NB4 (cell line): Measurements from ENCODE around the gene ZBTB8A.
A peak's percentile ranks its signal among the peaks of the same experiment; 100 is the strongest.
"Not testable (repeated sequence)": the region's sequence is repeated elsewhere in the genome, so short reads cannot be mapped to it uniquely, and the experiment has no call there.

ENCODE experiments used
- DNase-seq: peaks from one replicate; pipeline ENCODE4 v3.0.0; 2010; ENCODE audit warnings: low read depth
- H3K4me3 ChIP-seq: one replicate; pipeline ENCODE4 v1.5.1; 2011; ENCODE audit warnings: mild to moderate bottlenecking, low read depth, low read length, moderate library complexity
- MYC ChIP-seq: IDR thresholded peaks from 2 replicates; pipeline ENCODE4 v1.6.1; 2011; ENCODE audit warnings: low read depth, low read length
- POLR2A ChIP-seq: IDR thresholded peaks from 2 replicates; pipeline ENCODE4 v1.6.1; 2011; ENCODE audit warnings: mild to moderate bottlenecking; ENCODE audit not compliant: insufficient read length; ENCODE audit errors: extremely low read depth
- TF ChIP-seq, protein P1 (sequence below): IDR thresholded peaks from one replicate; pipeline ENCODE4 v1.5.1; 2012; ENCODE audit warnings: low read depth, low read length
- TF ChIP-seq, protein P2 (sequence below): IDR thresholded peaks from 2 replicates; pipeline ENCODE4 v1.6.1; 2011; ENCODE audit warnings: low read depth, low read length

Gene ZBTB8A

DNA sequence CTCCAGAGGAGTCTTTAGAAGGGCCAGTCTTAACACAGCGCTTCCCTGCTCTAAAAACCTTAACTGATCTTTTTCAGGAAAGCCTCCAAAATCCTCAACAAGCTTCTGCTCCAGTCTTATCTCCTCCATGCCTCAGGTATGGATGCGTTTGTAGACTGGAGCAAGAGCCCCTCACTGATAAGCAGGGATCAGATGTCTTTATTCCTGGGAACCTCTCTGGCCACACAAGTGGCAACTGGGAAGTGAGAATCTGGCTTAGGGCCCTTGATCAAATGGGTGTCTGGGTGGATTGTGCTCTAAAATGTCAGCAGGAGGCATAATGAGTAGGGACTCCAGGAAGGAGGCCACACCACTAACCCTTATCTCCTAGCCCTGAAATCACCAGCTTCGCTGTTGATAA, 1.4 kb downstream of the ZBTB8A start:
- TF ChIP-seq, protein P1, sequence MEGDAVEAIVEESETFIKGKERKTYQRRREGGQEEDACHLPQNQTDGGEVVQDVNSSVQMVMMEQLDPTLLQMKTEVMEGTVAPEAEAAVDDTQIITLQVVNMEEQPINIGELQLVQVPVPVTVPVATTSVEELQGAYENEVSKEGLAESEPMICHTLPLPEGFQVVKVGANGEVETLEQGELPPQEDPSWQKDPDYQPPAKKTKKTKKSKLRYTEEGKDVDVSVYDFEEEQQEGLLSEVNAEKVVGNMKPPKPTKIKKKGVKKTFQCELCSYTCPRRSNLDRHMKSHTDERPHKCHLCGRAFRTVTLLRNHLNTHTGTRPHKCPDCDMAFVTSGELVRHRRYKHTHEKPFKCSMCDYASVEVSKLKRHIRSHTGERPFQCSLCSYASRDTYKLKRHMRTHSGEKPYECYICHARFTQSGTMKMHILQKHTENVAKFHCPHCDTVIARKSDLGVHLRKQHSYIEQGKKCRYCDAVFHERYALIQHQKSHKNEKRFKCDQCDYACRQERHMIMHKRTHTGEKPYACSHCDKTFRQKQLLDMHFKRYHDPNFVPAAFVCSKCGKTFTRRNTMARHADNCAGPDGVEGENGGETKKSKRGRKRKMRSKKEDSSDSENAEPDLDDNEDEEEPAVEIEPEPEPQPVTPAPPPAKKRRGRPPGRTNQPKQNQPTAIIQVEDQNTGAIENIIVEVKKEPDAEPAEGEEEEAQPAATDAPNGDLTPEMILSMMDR, result no peak
- TF ChIP-seq, protein P2, sequence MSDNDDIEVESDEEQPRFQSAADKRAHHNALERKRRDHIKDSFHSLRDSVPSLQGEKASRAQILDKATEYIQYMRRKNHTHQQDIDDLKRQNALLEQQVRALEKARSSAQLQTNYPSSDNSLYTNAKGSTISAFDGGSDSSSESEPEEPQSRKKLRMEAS, result no peak
- TF ChIP-seq POLR2A (no peak), MYC (no peak)
- H3K4me3 ChIP-seq, result no peak overlapping the region
- peak; percentile 9 for DNase-seq

DNA sequence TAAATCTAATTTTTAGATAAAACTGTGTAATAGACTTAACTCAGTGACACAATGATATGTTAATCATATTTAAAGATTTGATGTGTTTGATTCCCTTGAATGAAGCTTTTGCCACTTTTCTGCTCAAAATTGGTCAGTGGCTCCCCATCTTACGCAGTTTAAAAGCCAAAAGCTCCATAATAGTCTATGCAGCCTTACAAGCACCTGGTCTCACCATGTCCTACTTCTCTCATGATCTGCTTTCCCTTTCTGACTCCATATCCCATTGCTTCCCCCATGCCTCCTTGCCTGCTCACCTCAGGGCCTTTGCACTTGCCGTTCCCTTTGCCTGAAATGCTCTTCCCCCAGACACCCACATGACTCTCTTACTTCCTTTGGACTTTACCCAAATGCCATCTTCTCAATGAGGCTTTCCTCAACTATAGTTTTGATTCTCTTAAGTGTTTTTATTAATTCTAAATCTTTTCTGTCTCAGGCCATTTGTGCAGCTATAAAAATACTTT, 1.9 kb downstream of the ZBTB8A start:
- no peak overlapping the region for H3K4me3 ChIP-seq
- DNase-seq, result no peak
- TF ChIP-seq MYC (no peak), POLR2A (no peak)
- TF ChIP-seq, protein P2, result no peak

DNA sequence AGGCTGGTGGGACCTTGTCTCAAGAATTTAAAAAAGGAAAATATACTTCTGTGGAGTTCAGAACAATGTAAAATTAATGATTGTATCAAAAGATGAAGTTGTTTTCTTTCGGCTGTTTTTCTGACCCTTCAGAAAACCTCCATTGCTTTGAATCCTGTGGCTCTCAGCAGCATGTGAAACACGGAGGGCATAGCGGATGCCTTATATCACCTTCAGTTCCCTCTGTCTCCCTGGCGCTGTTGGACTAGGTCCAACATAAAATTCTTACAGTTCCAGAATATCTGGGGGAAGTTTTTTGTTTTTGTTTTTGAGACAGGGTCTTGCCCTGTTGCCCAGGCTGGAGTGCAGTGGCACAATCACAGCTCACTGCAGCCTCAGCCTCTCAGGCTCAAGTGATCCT, 7.4 kb downstream of the ZBTB8A start:
- TF ChIP-seq MYC (no peak), POLR2A (no peak)
- TF ChIP-seq, protein P2, result no peak
- TF ChIP-seq, protein P1, result no peak
- no peak for DNase-seq
- H3K4me3 ChIP-seq, result no peak overlapping the region

DNA sequence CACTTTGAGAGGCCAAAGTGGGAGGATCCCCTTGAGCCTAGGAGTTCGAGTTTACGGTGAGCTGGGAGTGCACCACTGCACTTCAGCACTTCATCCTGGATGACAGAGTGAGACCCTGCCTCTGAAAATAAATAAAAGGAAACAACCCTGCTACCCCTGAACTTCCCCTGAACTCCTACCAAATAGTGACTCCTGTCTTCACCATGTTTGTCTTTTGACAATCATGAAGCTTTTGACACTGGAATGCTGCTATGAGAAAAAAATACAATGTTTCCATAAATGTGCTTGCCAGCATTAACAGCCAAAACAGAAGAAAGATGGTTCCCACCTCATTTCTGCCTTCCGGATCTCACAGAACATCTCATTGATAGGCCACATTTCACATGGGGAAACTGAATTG, 10.4 kb downstream of the ZBTB8A start:
- TF ChIP-seq MYC (no peak), POLR2A (no peak)
- TF ChIP-seq, protein P1, result no peak
- TF ChIP-seq, protein P2, result no peak
- DNase-seq, result no peak
- H3K4me3 ChIP-seq, result no peak overlapping the region

DNA sequence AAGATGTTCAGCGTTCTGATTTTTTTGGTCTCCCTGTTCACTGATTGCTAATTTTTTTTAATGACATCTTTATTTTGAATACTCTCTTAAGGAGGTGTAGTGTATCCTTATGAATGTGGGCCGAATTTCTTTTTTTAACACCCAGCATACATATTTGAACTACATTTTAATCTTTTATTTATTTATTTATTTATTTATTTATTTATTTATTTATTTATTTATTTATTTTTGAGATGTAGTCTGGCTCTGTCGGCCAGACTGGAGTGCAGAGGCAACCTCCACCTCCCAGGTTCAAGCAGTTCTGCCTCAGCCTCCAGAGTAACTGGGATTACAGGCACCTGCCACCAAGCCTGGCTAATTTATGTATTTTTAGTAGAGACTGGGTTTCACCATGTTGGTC, 15.1 kb downstream of the ZBTB8A start:
- TF ChIP-seq POLR2A, result no peak
- TF ChIP-seq, protein P2, result no peak
- TF ChIP-seq MYC, result no peak
- TF ChIP-seq, protein P1, result no peak
- H3K4me3 ChIP-seq, result no peak overlapping the region
- DNase-seq, result no peak

DNA sequence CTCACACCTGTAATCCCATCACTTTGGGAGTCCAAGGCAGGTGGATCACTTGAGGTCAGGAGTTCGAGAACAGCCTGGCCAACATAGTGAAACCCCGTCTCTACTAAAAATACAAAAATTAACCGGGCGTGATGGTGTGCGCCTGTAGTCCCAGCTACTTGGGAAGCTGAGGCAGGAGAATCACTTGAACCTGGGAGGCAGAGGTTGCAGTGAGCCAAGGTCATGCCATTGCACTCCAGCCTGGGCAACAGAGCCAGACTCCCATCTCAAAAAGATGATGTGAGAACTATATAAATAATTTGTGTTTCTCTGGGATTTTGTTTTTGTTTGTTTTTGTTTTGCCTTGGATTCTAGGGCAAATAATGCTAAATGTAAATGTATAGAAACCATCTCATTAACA, 17.8 kb downstream of the ZBTB8A start:
- not testable (repeated sequence) for H3K4me3 ChIP-seq, DNase-seq

DNA sequence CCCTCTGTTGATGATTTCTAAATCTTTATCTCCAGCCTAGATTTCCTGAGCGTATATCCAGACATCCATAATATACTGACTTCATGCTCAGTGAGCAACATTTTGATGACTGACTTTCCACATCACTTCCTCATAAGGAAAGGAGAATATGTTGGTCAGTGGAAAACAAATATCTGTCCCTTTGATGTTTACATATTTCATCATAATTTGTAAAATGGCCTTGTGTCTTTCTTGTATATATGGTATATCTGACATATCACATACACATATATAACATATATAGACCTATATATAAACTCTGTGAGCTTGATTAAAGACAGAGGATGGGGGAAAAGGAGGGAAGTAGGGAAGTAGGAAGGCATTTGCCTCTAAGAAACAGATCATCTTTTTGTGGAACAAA, 18.6 kb downstream of the ZBTB8A start:
- DNase-seq, result no peak
- TF ChIP-seq MYC (no peak), POLR2A (no peak)
- TF ChIP-seq, protein P2, result no peak
- TF ChIP-seq, protein P1, result no peak
- H3K4me3 ChIP-seq, result no peak overlapping the region
